Loucy (cell line): Measurements from ENCODE around the gene KANSL1.

ENCODE experiments used
- EZH2phosphoT487 ChIP-seq: fragments of 200-600 bp; IDR thresholded peaks from 2 replicates; pipeline ENCODE4 v1.6.1; 2018; ENCODE audit warnings: antibody characterized with exemption, mild to moderate bottlenecking, moderate library complexity, borderline replicate concordance
- TF ChIP-seq, protein P1 (sequence below): fragments of 200-600 bp; sonication (generic); conservative IDR thresholded peaks from 2 replicates; pipeline ENCODE4 v1.5.1; 2014; ENCODE audit warnings: mild to moderate bottlenecking, antibody characterized with exemption, low read length

DNA sequence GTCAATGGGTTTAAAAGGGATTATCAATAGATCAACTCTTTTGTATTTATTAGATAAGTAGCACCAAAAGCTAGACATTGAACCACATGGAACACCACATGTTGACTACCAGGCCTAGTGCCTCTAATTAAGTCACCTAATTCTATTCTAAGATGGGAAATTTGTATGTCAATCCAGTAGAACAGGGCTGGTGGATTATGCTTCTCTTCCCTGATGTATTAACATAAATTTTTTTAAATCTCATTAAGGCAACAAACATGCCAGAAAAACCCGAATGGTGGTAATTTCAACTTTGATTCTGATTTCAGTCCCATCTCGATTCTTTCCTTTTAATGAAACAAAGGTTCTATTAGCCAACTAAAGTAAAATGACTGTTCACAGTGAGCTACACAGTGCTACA is 92.6 kb downstream of the KANSL1 start:
- TF ChIP-seq, protein P1, sequence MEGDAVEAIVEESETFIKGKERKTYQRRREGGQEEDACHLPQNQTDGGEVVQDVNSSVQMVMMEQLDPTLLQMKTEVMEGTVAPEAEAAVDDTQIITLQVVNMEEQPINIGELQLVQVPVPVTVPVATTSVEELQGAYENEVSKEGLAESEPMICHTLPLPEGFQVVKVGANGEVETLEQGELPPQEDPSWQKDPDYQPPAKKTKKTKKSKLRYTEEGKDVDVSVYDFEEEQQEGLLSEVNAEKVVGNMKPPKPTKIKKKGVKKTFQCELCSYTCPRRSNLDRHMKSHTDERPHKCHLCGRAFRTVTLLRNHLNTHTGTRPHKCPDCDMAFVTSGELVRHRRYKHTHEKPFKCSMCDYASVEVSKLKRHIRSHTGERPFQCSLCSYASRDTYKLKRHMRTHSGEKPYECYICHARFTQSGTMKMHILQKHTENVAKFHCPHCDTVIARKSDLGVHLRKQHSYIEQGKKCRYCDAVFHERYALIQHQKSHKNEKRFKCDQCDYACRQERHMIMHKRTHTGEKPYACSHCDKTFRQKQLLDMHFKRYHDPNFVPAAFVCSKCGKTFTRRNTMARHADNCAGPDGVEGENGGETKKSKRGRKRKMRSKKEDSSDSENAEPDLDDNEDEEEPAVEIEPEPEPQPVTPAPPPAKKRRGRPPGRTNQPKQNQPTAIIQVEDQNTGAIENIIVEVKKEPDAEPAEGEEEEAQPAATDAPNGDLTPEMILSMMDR: no peak
- TF ChIP-seq EZH2phosphoT487: no peak
